GM19455 (cell line): ENCODE results near the gene LAPTM5.

Experiments
- ATAC-seq: cut with Tn5 transposase; IDR thresholded peaks from one replicate; pipeline ENCODE4 v1.9.1; 2021; ENCODE audit not compliant: unreplicated experiment

Gene LAPTM5

DNA sequence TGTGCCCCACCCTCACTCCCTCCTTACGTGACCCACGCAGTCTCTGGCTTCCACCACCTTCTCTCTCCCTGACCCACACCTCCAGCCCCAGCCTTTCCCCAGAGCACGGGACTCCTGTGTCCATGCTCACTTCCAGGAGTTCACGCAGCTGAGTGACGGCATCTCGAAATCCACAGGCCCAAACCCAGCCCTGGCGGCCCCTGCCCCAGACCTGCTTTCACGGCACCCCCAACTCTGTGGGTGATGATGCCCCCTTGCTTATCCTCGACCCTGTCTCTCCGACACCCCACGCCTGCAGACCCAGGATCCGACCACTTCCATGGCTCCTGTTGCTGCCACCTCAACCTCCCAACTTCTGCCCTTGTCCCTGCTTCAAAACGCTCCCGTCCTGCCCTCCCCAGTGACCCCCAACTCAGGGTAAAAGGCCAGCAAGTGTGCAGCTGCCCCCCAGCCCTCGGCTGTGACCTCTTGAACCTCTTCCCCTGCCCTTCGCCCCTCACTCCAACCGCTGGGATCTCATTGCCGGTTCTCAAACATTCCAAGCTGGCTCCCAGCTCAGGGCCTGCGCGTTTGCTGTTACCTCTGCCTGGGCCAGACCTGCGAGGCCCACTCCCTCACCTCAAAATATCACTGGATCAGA is 30.4 kb upstream of the LAPTM5 start:
- no peak for ATAC-seq

DNA sequence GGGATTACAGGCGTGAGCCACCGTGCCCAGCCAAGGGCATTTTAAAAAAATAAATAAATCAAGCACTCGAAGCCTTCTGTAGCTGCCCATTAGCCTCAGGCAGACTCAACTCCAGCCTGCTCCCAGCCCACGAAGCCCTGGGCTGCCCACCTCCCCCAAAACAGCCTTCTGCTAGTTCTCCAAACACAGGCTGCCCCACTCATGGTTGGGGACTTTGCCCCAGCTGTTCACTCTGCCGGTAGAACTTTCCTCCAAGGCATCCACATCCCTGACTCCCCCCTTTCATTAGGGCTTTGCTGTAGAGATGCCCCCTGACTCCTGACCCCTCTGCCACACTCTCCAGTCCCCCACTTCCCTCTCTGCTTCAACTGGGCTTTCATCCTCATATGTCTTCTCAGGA is 29.7 kb upstream of the LAPTM5 start:
- ATAC-seq, result no peak

DNA sequence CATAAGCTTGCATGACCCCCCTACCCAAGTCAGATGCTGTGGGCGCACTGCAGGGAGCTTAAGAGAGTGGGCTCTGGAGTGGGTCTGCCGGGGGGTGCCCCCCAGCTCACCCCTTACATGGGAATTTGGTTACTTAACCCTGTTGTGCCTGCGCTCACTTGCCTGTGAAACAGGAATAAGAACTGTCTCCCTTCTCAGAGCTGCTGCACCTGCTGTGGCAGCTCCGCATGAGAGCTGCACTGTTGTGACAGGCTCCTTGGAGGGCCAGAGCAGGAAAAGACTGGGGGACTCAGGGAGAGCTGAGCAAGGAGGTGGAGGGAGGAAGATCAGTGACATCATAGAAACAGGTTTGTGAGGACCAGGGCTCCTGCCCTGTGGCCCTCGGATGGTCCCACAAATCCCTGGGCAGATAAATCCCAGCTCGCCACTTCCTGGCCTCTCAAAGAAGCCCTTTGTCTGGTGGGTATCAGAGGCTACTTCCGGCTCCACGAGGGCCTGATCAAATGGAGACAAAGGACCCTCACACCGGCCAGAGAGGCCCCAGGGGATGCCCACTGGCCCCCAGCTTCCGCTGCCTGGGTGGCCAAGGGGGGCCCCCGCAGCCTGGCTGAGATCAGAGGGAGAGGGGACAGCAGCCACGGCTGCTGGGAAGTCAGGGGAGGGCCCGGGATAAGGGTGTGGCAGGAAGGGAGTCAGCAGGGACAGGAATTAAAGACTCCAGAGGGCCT is 28.9 kb upstream of the LAPTM5 start:
- ATAC-seq, result no peak

GRCh38 chr1:30785714-30786113 is 28.1 kb upstream of the LAPTM5 start:
- no peak for ATAC-seq

DNA sequence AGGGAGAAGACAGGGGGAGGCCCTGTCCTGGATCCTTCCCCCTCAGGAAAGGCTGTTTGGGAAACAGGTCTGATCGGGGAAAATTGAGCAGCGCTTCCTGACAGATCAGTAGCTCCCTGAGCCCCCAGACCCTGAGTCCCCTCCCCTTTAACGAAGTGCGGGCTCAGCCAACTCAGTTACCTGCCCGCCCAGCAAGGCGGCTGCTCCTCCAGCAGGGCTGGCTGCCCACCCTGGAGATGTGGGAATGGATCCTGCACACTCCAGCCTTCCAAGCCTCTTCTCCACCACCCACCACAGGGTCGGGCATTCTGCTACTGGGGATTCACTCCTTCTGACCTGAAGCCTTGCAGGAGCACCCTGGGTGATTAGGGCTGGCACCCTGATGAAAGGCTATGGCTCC is 27.6 kb upstream of the LAPTM5 start:
- ATAC-seq, result no peak

DNA sequence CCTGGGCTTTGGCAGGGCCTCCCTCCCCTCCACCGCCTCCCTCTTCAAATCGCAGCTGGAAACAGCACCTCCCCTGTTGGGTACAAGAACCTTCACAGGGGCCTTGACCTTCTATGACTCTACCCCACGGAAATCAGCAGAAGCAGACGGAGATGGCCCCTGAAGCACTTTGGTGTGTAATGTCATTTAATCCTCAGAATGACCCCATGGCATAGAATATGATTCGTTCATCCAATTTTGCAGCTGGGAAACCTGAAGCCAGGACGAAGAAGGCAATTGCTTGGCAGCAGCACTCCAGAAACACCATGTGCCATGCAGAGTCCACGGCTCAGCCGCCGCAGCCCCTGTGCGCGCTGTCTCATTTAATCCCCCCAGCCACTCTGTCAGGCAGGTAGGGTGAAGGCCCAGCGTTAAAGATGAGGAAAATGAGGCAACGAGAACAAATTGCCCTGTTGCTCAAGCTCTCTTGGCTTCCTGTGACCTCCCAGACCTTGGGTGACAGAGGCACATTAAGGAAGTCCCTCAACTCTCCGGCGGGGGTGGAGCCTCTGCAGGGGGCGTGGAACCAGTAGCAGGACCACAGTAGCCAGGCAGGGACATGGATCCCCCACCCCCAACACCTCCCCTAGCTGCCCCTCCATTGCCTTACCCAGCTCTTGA is 25.8 kb upstream of the LAPTM5 start:
- no peak for ATAC-seq

GRCh38 chr1:30782361-30783255 is 25.0 kb upstream of the LAPTM5 start:
- ATAC-seq, result no peak

- no peak for ATAC-seq
These were observed 24.3 kb upstream of the LAPTM5 start for GRCh38 chr1:30781906-30782305.

- no peak for ATAC-seq
These were observed 22.8 kb upstream of the LAPTM5 start for GRCh38 chr1:30780409-30780808.

DNA sequence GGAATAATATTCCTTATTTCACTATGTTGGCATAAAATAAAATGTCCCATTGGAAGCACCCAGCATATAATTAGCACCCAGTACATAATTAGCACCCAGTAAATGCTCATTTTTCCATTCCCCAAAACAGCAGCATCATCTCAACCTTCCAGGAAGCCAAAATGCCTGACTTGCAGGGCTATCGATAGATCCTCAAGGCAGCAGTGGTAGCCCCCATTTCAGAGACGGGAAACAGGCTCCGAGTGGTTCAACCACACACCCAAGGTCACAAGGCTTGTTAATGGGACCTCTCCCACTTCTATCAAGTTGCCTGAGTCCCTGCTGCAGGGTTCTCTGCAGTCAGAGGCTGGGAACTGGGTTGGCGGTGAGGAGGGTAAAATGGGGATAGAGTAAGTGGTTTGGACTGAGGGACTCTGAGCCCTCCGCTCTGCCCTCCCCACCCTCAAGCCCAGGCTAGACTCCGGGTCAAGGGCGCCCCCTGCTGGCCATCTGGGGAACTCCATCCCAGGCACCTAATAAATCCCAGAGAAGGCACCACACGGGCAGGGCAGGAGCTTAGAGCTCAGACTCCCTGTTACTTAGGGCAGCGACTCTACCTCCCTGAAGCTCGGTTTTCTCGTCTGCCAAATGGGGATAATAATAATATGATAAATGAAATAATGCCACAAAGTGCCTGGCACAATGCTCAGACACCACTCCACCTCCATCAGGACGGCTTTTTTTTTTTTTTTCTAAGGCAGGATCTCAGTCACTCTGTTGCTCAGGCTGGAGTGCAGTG is 21.9 kb upstream of the LAPTM5 start:
- ATAC-seq, result peak; percentile 74

DNA sequence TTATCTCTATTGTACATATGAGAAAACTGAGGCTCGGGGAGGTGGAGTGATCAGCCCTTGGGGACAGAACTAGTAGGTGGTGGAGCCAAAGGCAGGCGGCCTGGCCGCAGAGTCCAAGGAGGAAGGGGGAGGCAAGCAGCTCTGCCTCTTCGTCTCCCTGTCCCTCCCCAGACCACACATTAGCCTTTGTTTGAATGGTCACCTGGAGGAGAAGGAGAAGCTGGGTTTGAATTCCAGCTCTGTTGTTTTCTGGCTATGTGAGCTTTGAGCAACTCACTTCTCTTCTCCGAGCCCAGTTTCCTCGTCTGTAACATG is 21.4 kb upstream of the LAPTM5 start:
- ATAC-seq, result no peak

DNA sequence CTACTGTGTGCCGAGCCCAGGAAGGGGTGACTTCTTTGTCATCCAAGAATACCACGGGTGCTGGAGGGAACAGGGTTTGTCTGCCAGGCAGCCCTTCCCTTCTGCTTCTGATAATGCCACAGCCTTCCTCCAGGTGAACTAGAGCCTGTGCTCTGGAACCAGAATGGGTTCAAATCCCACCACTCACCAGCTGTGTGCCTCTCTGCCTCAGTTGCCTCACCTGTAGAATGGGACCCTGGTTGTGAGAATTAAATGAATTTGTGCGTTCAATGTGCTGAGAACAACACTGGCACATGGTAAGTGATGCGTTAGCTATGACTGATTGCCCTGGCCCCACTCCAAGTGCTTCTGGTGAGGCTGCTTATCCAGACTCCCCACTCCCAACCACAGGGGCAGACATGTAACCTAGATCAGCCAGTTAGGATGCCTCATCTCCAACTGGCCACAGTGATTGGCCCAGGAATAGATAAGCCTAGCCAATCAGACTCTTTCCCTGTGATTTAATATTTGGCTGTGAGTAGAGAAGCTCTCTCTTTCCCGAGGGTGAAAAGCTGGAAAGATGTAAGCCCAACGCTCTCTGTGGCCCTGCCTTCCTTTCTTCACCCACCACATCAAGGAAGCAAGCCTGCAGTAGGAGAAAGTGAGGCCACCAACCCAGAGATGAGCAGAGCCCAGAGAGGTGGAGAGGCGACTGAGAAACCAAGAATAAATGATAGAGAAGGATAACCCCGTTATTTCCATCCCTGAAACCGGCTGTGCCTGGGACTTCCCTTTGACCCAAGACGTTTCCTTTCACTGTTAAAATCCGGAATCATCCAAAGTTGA is 20.8 kb upstream of the LAPTM5 start:
- no peak for ATAC-seq

DNA sequence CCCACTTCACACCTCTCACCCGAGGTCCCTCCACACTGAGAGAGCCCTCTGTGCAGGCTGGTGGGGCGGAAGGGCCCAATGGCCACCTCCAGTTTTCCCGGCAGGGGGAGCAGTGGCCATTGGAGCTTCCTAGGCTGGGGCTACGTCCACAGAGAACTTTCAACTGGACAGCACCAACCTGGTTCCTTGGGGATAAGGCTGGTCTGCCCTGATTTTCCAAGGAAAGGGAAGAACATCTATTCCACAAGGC is 20.3 kb upstream of the LAPTM5 start:
- no peak for ATAC-seq

DNA sequence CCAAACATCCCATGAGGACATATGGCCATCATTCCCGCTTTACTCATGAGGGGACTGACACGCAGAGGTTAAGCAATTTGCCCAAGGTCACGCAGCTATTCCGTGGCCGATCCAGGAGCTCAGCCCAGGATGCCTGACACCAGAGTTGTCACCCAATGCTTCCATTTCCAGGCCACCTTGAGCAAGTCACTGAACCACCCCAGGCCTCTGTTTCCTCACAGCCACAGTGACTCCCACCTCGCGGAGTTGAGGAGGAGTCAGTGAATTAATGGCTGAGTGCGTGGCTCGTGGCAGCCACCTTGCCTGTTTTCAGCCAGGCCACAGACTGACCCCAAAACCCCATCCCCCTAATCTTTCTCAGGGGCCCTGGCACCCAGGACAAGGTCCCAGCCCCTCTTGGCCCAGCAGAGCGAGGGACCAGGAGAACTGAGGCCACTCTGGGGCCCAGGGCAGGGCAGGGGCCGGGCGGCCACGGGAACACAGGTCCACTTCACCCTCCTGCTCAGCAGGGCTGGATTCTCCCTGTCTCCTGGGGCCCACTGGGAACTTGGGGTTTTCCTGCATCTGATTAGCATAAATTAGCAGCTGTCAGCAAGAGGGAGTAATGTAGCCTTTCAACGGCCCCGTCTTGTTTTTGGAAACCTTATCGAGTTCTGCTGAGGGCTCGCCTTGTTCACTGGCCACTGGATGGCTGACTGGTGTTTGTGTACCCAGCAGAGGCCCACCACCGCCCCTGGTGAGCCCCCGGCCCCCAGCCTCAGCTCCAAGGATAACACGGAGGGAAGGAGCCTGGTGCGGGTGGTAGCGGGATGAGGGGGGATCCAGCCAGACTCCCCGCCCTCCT is 19.7 kb upstream of the LAPTM5 start:
- ATAC-seq, result no peak

DNA sequence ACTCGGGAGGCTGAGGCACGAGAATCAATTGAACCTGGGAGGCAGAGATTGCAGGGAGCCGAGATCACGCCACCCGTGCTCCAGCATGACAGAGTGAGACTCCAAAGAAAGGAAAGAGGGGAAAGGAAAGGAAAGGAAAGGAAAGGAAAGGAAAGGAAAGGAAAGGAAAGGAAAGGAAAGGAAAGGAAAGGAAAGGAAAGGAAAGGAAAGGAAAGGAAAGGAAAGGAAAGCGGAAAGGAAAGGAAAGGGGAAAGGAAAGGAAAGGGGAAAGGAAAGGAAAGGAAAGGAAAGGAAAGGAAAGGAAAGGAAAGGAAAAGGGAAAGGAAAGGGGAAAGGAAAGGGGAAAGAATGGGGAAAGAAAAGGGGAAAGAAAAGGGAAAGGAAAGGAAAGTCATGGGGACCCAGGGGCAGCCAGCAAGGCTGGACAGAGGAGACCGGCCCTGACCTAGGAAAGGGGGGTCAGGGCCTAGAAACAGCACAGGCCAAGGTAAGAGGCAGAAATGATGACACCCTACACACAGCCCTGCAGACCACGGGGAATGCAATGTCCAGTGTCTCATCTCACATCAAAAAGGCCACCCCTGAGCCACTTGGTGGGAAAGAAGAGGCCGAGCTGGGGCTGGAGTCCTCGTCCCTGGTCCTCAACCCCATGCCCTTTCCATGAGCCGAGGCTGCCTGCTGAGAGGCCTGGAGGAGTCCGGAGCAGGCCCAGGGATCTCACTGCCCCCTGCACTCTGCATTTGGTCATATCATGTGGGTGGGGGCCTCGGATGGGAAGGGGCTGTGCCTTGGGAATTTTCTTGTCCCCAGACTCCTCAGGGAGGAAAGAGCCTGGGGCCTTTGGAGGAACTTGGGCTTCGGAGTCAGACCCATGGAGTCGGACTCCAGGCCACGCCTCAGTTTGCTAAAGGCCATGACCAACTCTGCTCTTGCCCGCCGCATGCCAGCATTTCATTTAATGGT is 18.8 kb upstream of the LAPTM5 start:
- ATAC-seq, result no peak

- ATAC-seq, result no peak
These were observed 17.9 kb upstream of the LAPTM5 start for GRCh38 chr1:30775433-30775975.

GRCh38 chr1:30774550-30775432 is 17.2 kb upstream of the LAPTM5 start:
- ATAC-seq, result no peak
